Endothelial cell of umbilical vein (primary cell): Measurements from ENCODE around the gene TNPO1. TPM values are rescaled to one million over a fixed set of nuclear protein-coding genes. Genes with fewer than 3 reads are reported as not detected.

Source experiments
- BruUV-seq: library from RNA; stranded (reverse); fragments of 400-500 nt; replicated peaks from 2 replicates; lab custom pipeline; 2021; lab: Mats Ljungman, UMichigan
- CTCF ChIA-PET: fragments of 300-600, 350-600 bp; sonication (Branson Sonifier 250); formaldehyde crosslinking; loops from one replicate; lab custom pipeline; 2021; ENCODE audit warnings: antibody characterized with exemption, inconsistent platforms; lab: Charles Lee
- POLR2A ChIA-PET: fragments of 300-600, 350-600 bp; sonication (Branson Sonifier 250); formaldehyde crosslinking; loops from one replicate; lab custom pipeline; 2021; ENCODE audit warnings: antibody characterized with exemption, inconsistent platforms; lab: Charles Lee
- DNase-seq: peaks from one replicate; pipeline ENCODE4 v3.0.0-alpha.2; 2011; ENCODE audit warnings: low read depth, low spot score
- FAIRE-seq: peaks from 2 replicates; lab custom pipeline; 2011; peaks lifted over from hg19 to GRCh38; lab: Jason Lieb, UNC
- H2AFZ ChIP-seq: 2 replicates; pipeline ENCODE4 v1.6.0; 2012; ENCODE audit warnings: low read depth, low read length, control low read depth, inconsistent platforms
- H3K27ac ChIP-seq: 2 replicates; pipeline ENCODE4 v1.5.1; 2011; ENCODE audit warnings: low read depth, mild to moderate bottlenecking, control low read depth, low read length, moderate library complexity; ENCODE audit not compliant: insufficient read depth
- H3K27me3 ChIP-seq, 2 experiments: 2 replicates each; pipeline versions ENCODE4 v1.6.0 to v1.6.1; 2011; ENCODE audit warnings: low read length in 2 of 2, mixed read lengths in 1 of 2; ENCODE audit not compliant: control insufficient read depth in 2 of 2, insufficient read depth in 2 of 2
- H3K36me3 ChIP-seq, 2 experiments: 2 replicates in 1 of 2; 3 replicates in 1 of 2; pipeline ENCODE4 v1.5.1; 2011; ENCODE audit warnings: low read length in 2 of 2, mild to moderate bottlenecking in 1 of 2, moderate library complexity in 1 of 2; ENCODE audit not compliant: control insufficient read depth in 2 of 2, insufficient read depth in 2 of 2; ENCODE audit errors: extremely low read depth in 1 of 2
- H3K4me1 ChIP-seq: 3 replicates; pipeline ENCODE4 v1.5.1; 2011; ENCODE audit warnings: mild to moderate bottlenecking, low read length; ENCODE audit not compliant: control insufficient read depth, insufficient read depth; ENCODE audit errors: extremely low read depth
- H3K4me2 ChIP-seq: 2 replicates; pipeline ENCODE4 v1.6.1; 2011; ENCODE audit warnings: low read length, control low read depth, mixed read lengths; ENCODE audit not compliant: insufficient read depth
- H3K4me3 ChIP-seq, 3 experiments: fragments of 200-600 bp in 1 of 3; sonication (generic), shearing (Covaris generic) in 1 of 3; replicated peaks in 1 of 3; 2 replicates each; pipeline ENCODE4 v1.5.1; 2011 to 2016; ENCODE audit warnings: control low read depth in 3 of 3, low read length in 3 of 3, mild to moderate bottlenecking in 2 of 3, inconsistent platforms in 1 of 3, low read depth in 1 of 3, moderate library complexity in 1 of 3; ENCODE audit not compliant: insufficient read depth in 1 of 3
- H3K79me2 ChIP-seq: 2 replicates; pipeline ENCODE4 v1.6.0; 2012; ENCODE audit warnings: low read length, inconsistent platforms; ENCODE audit not compliant: control insufficient read depth, insufficient read depth
- H3K9ac ChIP-seq: replicated peaks from 2 replicates; pipeline ENCODE3; 2011; ENCODE audit warnings: low read length, control low read depth; ENCODE audit not compliant: insufficient read depth; ENCODE audit errors: extremely low read depth
- H3K9me1 ChIP-seq: replicated peaks from 3 replicates; pipeline ENCODE4 v1.6.0; 2011; ENCODE audit warnings: mild to moderate bottlenecking, low read length; ENCODE audit not compliant: control insufficient read depth, insufficient read depth; ENCODE audit errors: extremely low read depth
- H3K9me3 ChIP-seq: replicated peaks from 2 replicates; pipeline ENCODE4 v1.5.1; 2012; ENCODE audit warnings: low read length, inconsistent platforms; ENCODE audit not compliant: control insufficient read depth, insufficient read depth
- H4K20me1 ChIP-seq: replicated peaks from 2 replicates; pipeline ENCODE3; 2011; ENCODE audit warnings: mild to moderate bottlenecking, low read length; ENCODE audit not compliant: control insufficient read depth, insufficient read depth; ENCODE audit errors: extremely low read depth
- EZH2 ChIP-seq: IDR thresholded peaks from 2 replicates; pipeline ENCODE4 v1.6.1; 2012; ENCODE audit warnings: borderline replicate concordance, low read depth, mild to moderate bottlenecking, moderate library complexity, low read length, inconsistent platforms; ENCODE audit not compliant: severe bottlenecking
- FOS ChIP-seq: IDR thresholded peaks from 2 replicates; pipeline ENCODE4 v1.6.1; 2011; ENCODE audit warnings: mild to moderate bottlenecking, low read length, moderate library complexity, borderline replicate concordance; ENCODE audit not compliant: insufficient read depth
- GATA2 ChIP-seq: IDR thresholded peaks from 2 replicates; pipeline ENCODE4 v1.7.0; 2011; ENCODE audit warnings: low read depth, mild to moderate bottlenecking, moderate library complexity, mixed read lengths, low read length; ENCODE audit not compliant: insufficient read length, insufficient read depth
- JUN ChIP-seq: IDR thresholded peaks from 2 replicates; pipeline ENCODE4 v1.6.1; 2011; ENCODE audit warnings: borderline replicate concordance, low read depth; ENCODE audit not compliant: insufficient read length, insufficient read depth
- MYC ChIP-seq: IDR thresholded peaks from one replicate; pipeline ENCODE4 v1.6.1; 2011; ENCODE audit warnings: mild to moderate bottlenecking, low read depth, low read length
- POLR2A ChIP-seq: IDR thresholded peaks from 2 replicates; pipeline ENCODE4 v1.6.1; 2012; ENCODE audit warnings: low read depth, mild to moderate bottlenecking, control low read depth, low read length
- POLR2AphosphoS5 ChIP-seq: IDR thresholded peaks from 2 replicates; pipeline ENCODE4 v1.6.1; 2012; ENCODE audit warnings: low read depth, mild to moderate bottlenecking, control low read depth, low read length, moderate library complexity; ENCODE audit not compliant: insufficient read depth
- dilution Hi-C: fragments of 300-500 bp; cut with MboI; formaldehyde crosslinking; loops from one replicate; pipeline ENCODE4 v1.15.0; 2019; ENCODE audit warnings: low sequenced_read_pairs; ENCODE audit not compliant: extremely low pct_ligation_motif_present
- intact Hi-C: fragments of 100-400 bp; cut with micrococcal nuclease; formaldehyde crosslinking; loops from one replicate; pipeline ENCODE4 v1.10.0; 2022
- polyA plus RNA-seq, 4 experiments: library from polyadenylated mRNA; depleted of rRNA in 3 of 4; stranded (reverse) in 3 of 4; unstranded in 1 of 4; fragments of >200 nt; gene quantifications; 2 replicates each; pipeline versions ENCODE4 v1.2.1 to v1.2.3, GENCODE V29; 2011 to 2012; ENCODE audit warnings: missing spikeins in 1 of 4
- total RNA-seq: library from RNA; stranded (reverse); gene quantifications from 2 replicates; pipeline ENCODE4 v1.2.3, GENCODE V29; 2021
- TF ChIP-seq, protein P1 (sequence below): IDR thresholded peaks from 2 replicates; pipeline ENCODE4 v1.6.1; 2011; ENCODE audit not compliant: insufficient read depth, insufficient read length
- TF ChIP-seq, protein P2 (sequence below), 2 donors: IDR thresholded peaks; 1 replicate in 1 of 2; 2 replicates in 1 of 2; pipeline ENCODE4 v1.5.1; 2011; ENCODE audit warnings: low read length in 2 of 2, mild to moderate bottlenecking in 2 of 2, moderate library complexity in 2 of 2, control low read depth in 1 of 2, inconsistent platforms in 1 of 2, low read depth in 1 of 2; ENCODE audit not compliant: insufficient read depth in 1 of 2; ENCODE audit errors: extremely low read depth in 1 of 2

The TNPO1 gene
- total and polyA plus RNA-seq, 2 donors (not counting 3 experiments of a cell fraction or from before 2014, with no cell fraction given), result 65.6 to 298 TPM

DNA sequence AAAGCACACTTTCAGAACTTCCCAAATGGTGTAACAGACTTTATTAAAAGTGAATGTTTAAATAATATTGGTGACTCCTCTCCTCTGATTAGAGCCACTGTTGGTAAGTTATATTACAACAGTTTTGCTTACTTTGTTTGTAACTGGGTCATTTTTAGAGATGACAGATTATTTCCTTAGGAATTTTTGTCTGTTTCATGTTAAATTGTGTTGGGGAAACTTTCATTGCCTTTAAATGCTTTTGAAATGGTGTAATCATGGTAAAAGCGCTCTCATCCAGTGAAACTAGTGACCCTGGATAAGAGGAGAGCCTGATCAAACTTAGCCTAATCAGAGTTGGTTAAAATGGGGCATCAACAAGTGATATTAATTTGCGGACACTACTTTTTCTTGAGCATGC lies 39.4 kb downstream of the TNPO1 start:
- Histone ChIP-seq H3K79me2 (peaks cover 99% of the 10 kb centered on the region), H3K4me2 (no peak overlapping the region), H3K36me3 (peaks cover 11 to 32% of the 10 kb centered on the region in 2 experiments), H3K9ac (no peak overlapping the region), H4K20me1 (peaks cover 22% of the 10 kb centered on the region), H3K9me3 (no peaks in the 10 kb centered on the region), H3K9me1 (no peaks in the 10 kb centered on the region), H3K4me3 (no peak overlapping the region), H3K27me3 (no peaks in the 10 kb centered on the region), H3K27ac (no peak overlapping the region), H3K4me1 (peaks cover 61% of the 10 kb centered on the region), H2AFZ (no peak overlapping the region)
- DNase-seq, result no peak
- FAIRE-seq, result no peak
- BruUV-seq, result no TSS peak
- intact Hi-C loops, result no loop called here
- POLR2A ChIA-PET, result no interaction called here
- dilution Hi-C loops, result no loop called here
- CTCF ChIA-PET, result no interaction called here
- TF ChIP-seq, protein P1, sequence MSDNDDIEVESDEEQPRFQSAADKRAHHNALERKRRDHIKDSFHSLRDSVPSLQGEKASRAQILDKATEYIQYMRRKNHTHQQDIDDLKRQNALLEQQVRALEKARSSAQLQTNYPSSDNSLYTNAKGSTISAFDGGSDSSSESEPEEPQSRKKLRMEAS, result no peak
- TF ChIP-seq EZH2 (no peak), POLR2AphosphoS5 (no peak), FOS (no peak), GATA2 (no peak), JUN (no peak), POLR2A (no peak), MYC (no peak)
- TF ChIP-seq, protein P2, sequence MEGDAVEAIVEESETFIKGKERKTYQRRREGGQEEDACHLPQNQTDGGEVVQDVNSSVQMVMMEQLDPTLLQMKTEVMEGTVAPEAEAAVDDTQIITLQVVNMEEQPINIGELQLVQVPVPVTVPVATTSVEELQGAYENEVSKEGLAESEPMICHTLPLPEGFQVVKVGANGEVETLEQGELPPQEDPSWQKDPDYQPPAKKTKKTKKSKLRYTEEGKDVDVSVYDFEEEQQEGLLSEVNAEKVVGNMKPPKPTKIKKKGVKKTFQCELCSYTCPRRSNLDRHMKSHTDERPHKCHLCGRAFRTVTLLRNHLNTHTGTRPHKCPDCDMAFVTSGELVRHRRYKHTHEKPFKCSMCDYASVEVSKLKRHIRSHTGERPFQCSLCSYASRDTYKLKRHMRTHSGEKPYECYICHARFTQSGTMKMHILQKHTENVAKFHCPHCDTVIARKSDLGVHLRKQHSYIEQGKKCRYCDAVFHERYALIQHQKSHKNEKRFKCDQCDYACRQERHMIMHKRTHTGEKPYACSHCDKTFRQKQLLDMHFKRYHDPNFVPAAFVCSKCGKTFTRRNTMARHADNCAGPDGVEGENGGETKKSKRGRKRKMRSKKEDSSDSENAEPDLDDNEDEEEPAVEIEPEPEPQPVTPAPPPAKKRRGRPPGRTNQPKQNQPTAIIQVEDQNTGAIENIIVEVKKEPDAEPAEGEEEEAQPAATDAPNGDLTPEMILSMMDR (IDR thresholded peaks at IDR 0.05; ENCODE audit: extremely low read depth in 1 of 2, insufficient read depth in 1 of 2, low read depth in 1 of 2, low read length in 2 of 2), result no peak
